OCI-LY7 (cell line): Measurements from ENCODE around the gene CHD2.

Source experiments
- EZH2phosphoT487 ChIP-seq: fragments of 200-600 bp; sonication (generic); IDR thresholded peaks from 2 replicates; pipeline ENCODE4 v1.6.1; 2018; ENCODE audit warnings: low read depth, borderline replicate concordance, mild to moderate bottlenecking, mixed run types, antibody characterized with exemption, low read length, moderate library complexity, mixed read lengths
- TF ChIP-seq, protein P1 (sequence below): fragments of 200-600 bp; sonication (generic); conservative IDR thresholded peaks from 2 replicates; pipeline ENCODE4 v1.5.1; 2014; ENCODE audit warnings: mild to moderate bottlenecking, antibody characterized with exemption, low read length, moderate library complexity, mixed read lengths

DNA sequence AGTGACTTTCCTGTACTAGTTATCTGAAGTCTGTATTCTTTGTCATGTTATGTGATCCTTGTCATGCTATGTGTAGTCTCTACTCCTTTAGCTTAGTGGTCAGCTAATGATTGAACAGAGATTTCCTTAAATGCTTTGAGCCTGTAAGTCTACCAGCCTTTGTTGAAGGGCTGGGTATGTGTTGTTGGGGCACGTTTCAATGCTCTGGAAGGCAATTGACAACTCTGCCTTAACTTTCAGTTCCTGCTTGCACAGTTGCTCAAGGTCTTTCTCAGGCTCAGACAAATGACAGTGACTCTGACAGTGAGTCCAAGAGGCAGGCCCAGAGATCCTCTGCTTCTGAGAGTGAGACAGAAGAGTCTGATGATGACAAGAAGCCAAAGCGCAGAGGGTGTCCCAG, 89.3 kb downstream of the CHD2 start:
- TF ChIP-seq, protein P1, sequence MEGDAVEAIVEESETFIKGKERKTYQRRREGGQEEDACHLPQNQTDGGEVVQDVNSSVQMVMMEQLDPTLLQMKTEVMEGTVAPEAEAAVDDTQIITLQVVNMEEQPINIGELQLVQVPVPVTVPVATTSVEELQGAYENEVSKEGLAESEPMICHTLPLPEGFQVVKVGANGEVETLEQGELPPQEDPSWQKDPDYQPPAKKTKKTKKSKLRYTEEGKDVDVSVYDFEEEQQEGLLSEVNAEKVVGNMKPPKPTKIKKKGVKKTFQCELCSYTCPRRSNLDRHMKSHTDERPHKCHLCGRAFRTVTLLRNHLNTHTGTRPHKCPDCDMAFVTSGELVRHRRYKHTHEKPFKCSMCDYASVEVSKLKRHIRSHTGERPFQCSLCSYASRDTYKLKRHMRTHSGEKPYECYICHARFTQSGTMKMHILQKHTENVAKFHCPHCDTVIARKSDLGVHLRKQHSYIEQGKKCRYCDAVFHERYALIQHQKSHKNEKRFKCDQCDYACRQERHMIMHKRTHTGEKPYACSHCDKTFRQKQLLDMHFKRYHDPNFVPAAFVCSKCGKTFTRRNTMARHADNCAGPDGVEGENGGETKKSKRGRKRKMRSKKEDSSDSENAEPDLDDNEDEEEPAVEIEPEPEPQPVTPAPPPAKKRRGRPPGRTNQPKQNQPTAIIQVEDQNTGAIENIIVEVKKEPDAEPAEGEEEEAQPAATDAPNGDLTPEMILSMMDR = no peak
- no peak for TF ChIP-seq EZH2phosphoT487
